ENCODE data around the gene STK38L.

Gene STK38L

DNA sequence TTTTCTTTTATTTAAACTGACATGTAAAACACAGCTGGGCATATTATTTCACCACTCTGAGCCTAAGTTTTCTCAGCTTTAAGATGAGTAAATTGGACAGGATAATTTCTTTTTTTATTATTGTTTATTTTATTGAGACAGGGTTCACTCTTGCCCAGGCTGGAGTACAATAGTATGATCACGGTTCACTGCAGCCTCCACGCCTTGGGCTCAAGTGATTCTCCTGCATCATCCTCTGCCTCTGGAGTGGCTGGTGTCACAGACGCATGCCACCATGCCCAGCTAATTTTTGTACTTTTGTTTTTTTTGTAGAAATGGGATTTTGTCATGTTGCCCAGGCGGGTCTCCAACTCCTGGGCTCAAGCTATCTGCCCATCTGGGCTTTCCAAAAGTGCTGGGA lies 101.3 kb downstream of the STK38L start:
- DNase-seq (ENCODE audit: low spot score): no peak

DNA sequence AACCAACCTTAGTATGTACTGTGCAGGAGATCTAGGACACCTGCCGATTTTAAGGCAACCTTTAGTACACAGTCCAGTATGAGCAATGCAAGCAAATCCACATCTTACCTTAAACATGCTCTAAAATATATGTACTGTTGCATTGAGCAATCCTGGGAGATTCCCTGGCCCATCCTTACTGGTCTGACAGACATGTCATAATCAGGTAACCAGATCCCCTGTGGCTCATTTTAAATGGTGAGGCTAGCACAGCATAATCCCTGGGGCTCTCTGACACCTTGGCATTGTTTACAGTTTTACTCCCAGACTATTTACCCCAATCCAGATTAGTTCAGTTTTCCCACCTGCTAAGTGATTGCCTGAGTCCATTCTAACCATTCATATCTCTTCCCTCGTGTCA lies 103.7 kb downstream of the STK38L start:
- DNase-seq (ENCODE audit: low spot score): no peak

DNA sequence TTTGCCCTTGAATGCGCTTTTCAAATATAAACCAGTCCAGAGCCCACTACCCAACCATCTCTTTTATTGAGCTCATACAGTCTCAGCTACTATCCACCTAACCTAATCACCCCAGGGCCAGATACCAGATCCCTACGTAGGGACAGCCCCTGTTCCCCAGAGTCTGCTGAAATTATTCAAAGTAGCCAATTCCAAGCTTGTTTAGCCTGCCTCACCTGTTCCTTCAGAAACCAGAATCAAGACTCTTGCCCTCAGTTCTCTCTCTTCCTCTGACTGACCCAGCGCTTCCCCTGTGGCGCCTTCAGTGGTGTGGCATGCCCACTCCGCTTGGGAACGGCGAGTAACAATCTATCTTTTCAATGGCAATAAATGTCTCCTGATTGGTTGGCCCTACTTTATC lies 107.4 kb downstream of the STK38L start:
- no peak for DNase-seq (ENCODE audit: low spot score)

DNA sequence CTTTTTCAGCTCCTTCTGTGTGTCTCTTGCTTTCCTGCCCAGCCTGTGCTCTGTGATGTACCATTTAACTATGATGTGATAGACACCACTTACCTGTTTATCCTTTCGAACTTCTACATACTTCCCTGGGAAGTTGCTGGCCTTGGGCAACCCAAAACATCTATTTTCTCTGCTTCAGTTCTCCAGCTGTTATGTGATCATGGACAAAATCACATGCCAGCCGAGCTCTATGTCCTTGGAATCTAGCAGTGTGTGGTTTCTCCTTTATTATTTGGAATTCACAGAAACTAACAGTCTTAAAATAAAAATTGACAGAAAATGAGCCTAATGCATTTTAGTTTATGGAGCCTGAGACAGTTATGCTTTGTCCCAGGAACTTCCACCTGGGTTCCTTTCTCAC lies 111.4 kb downstream of the STK38L start:
- DNase-seq (ENCODE audit: low spot score): no peak

DNA sequence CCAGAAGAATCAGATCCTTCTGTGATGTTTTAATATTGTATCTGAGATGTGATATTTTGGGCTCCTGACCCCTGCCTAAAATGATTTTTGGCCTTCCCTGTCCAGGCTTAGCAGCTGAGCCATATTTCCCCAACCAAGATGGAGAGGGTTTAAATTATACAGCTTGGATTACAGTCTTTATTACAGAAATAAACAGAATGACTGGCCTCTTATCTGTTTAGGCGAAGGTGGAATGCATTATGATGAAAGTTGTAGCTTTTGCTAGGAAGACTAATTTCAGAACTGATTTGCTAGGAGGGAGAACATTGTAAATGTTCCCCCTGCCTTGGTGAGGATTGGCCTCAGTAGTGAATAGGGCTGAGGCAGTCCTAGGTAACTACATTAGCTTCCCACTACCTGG lies 111.9 kb downstream of the STK38L start:
- DNase-seq (ENCODE audit: low spot score): no peak

DNA sequence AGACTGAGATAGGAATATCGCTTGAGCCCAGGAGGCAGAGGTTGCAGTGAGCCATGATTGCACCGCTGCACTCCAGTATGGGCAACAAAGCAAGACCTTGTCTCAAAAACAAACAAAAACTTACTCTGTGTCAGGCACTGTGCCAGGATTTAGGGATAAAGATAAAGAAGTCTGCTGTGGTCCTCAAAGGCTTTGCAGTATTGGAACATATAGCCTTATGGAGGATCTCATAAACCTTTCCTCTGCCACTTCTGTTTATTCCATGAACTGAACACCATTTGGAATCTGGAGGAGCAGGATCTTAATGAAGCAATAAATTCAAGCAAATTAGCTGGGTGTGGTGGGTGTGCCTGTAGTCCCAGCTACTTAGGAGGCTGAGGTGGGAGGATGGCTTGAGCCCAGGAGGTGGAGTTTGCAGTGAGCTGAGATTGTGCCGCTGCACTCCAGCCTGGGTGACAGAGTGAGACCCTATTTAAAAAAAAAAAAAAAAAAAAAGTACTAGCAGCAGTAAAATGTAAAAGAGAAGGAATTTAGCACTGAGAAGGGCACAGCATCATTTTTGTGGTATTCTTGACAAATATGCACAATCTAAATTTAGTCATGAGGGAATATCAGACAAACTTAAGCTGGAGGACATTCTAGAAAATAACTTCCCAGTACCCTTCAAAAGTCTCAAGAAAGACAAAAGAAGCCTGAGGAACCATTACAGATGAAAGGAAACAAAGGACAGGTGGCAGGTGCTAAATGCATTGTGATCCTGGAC lies 115.7 kb downstream of the STK38L start:
- DNase-seq (ENCODE audit: low spot score): no peak

DNA sequence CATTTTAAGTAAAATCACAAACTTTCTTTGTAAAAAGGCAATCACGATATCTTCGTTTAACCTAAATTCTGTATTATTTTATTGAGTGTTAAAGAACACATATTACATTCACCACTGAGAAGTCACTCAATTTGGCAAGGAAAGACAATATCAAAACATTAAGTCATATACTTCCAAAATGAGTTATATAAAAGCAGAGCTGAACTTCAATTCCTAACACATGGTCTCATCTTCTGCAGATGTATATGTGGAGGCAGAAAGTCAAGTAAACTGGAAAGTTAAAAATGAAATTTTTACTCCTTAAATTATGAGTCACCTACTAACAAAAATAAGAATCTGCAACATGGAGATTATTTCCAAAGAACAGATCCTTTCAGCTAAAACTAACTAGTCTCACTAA lies 117.3 kb downstream of the STK38L start:
- DNase-seq (ENCODE audit: low spot score): no peak

DNA sequence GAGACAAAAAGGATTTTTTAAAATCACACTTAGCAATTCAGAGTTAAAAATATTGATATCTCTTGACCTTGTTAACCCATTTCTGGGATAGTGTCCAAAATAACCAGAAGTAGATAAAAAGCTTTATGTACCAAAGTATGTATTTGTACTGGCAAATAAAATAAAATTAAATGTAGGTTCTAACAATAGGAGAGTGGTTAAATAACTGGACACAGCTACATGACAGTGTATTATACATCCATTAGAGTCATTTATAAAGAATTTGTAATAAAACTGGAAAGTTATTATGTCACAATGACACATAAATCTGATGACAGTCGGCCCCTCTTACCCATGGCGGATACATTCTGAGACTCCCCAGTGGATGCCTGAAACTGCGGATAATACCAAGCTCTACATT lies 122.5 kb downstream of the STK38L start:
- no peak for DNase-seq (ENCODE audit: low spot score)

DNA sequence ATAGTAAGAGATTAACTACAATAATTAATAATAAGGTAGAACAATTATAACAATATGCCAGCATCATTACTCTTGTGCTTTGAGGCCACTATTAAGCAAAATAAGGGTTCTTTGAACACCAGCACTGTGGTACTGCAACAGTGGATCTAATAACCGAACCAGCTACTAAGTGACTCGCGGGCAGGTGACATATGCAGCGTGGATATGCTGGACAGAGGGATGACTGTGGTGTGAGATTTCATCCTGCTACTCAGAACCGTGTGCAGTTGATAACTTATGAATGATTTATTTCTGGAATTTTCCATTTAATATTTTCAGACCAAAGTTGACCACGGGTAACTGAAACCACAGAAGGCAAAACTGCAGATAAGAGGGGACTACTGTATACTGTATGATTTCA lies 123.0 kb downstream of the STK38L start:
- no peak for DNase-seq (ENCODE audit: low spot score)
